Sigmoid colon (tissue), 7 donors: ENCODE results near the gene NAP1L1. TPM values are rescaled to one million over a fixed set of nuclear protein-coding genes. Genes with fewer than 3 reads are reported as not detected.

Experiments used
- DNase-seq: peaks from one replicate; pipeline ENCODE4 v3.0.0-alpha.2; 2019
- H3K27ac ChIP-seq, 4 donors: fragments of 200-600 bp; sonication (generic); one replicate each; pipeline ENCODE4 v1.5.1; 2016 to 2019; ENCODE audit warnings: mild to moderate bottlenecking in 1 of 4
- H3K27me3 ChIP-seq, 3 donors: fragments of 200-600 bp; sonication (generic); one replicate each; pipeline ENCODE4 v1.5.1; 2019; ENCODE audit warnings: mild to moderate bottlenecking in 1 of 3
- H3K36me3 ChIP-seq, 4 donors: fragments of 200-600 bp; sonication (generic); one replicate each; pipeline ENCODE4 v1.5.1; 2016 to 2019
- H3K4me1 ChIP-seq, 4 donors: fragments of 200-600 bp; sonication (generic); one replicate each; pipeline ENCODE4 v1.5.1; 2017 to 2019
- H3K4me3 ChIP-seq, 4 donors: fragments of 200-600 bp; sonication (generic); one replicate each; pipeline ENCODE4 v1.5.1; 2017 to 2019; ENCODE audit warnings: mild to moderate bottlenecking in 2 of 4, moderate library complexity in 1 of 4
- H3K9me3 ChIP-seq, 4 donors: fragments of 200-600 bp in 3 of 4; sonication (generic) in 3 of 4; one replicate each; pipeline versions ENCODE4 v1.5.1 to v1.6.1; 2013 to 2019
- EP300 ChIP-seq, 4 donors: sonication (generic); formaldehyde crosslinking; IDR thresholded peaks; one replicate each; pipeline ENCODE4 v1.6.1; 2017; ENCODE audit warnings: antibody characterized with exemption in 4 of 4
- POLR2A ChIP-seq, 2 donors: fragments of 450-650 bp; IDR thresholded peaks; one replicate each; pipeline ENCODE4 v1.6.1; 2016; ENCODE audit warnings: antibody characterized with exemption in 2 of 2, mild to moderate bottlenecking in 2 of 2, moderate library complexity in 2 of 2
- POLR2AphosphoS5 ChIP-seq, 4 donors: sonication (generic); formaldehyde crosslinking; IDR thresholded peaks; one replicate each; pipeline ENCODE4 v1.6.1; 2017; ENCODE audit warnings: antibody characterized with exemption in 4 of 4
- WGBS, 2 donors: extraction: QIAGEN DNeasy Blood & Tissue Kit; methylation state at CpG; one replicate each; pipeline ENCODE4 v1.1.7; 2013; 5-methylcytosine and 5-hydroxymethylcytosine counted together
- intact Hi-C: fragments of 100-400 bp; cut with DNase I; formaldehyde crosslinking; loops from one replicate; pipeline ENCODE4 v1.15.1; 2023
- polyA plus RNA-seq, 3 donors: library from polyadenylated mRNA; stranded (reverse); fragments of 200-250 nt; gene quantifications; one replicate each; pipeline ENCODE4 v1.2.3, GENCODE V29; 2013
- total RNA-seq, 4 donors: library from RNA; depleted of rRNA; stranded (reverse); fragments of >200 nt; gene quantifications; one replicate each; pipeline ENCODE4 v1.1.0, GENCODE V29; 2016
- TF ChIP-seq, protein P1 (sequence below), 4 experiments: fragments of 450-650 bp in 3 of 4; fragments of 200-600 bp in 1 of 4; IDR thresholded peaks; one replicate each; pipeline ENCODE4 v1.5.1; 2016 to 2019; ENCODE audit warnings: antibody characterized with exemption in 4 of 4, mild to moderate bottlenecking in 3 of 4, moderate library complexity in 2 of 4
- donor health status: healthy with polysubstance abuse.
- donor health status: Bipolar disorder and iron deficiency.
- donor health status: healthy.

Gene NAP1L1
- total and polyA plus RNA-seq, 7 donors: 103 to 424 (median 321) TPM

GRCh38 chr12:76080729-76081415, 3.6 kb downstream of the NAP1L1 start:
- WGBS, 2 donors: 82 to 84% methylated on average over 6 of the region's 6 CpGs
- intact Hi-C loops: loop anchor here (5.0 to 10.0 kb wide), 3 partner anchors 476 to 794 kb away; partner anchors contain the start of genes CSRP2 and OSBPL8

DNA sequence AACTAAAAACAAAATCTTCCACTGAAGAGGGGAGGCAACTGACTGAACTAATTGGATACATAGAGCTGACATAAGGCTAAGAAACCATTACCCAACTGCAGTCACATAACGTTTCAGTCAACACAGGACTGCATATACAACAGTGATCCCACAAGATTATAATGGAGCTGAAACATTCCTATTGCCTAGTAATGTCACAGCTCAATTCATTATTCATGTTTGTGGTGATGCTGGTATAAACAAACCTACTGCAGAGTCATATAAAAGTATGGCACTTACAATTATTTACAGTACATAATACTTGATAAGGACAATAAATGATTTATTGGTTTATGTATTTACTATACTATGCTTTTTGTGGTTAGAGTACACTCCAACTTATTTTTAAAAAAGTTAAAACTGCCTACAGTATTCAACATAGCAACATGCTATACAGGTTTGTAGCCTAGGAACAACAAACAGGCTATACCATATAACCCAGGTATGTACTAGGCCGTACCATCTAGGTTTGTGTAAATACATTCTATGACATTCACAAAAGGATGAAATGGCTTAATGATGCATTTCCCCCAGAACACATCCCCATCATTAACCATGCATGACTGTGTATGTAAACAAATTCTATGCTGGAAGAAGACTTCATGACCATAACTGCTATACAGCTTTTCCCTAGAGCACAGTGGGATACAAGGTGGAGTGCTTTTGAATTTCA, 4.3 kb downstream of the NAP1L1 start:
- Histone ChIP-seq H3K4me3 (no peak overlapping the region), H3K27me3 (no peaks in the 10 kb centered on the region), H3K4me1 (peaks cover 0 to 38% (median 28%) of the 10 kb centered on the region in 4 donors), H3K27ac (no peak overlapping the region), H3K9me3 (peaks cover 0 to 4% (median 0%) of the 10 kb centered on the region in 4 donors), H3K36me3 (no peaks in the 10 kb centered on the region)
- intact Hi-C loops: loop anchor here (5.0 to 10.0 kb wide), 3 partner anchors 477 to 795 kb away; partner anchors contain the start of genes CSRP2 and OSBPL8
- 79 to 84% methylated on average over 2 of the region's 2 CpGs for WGBS, 2 donors
- no peak for TF ChIP-seq POLR2AphosphoS5 (IDR thresholded peaks at IDR 0.05)
- TF ChIP-seq EP300 (IDR thresholded peaks at IDR 0.05): no peak
- TF ChIP-seq, protein P1, sequence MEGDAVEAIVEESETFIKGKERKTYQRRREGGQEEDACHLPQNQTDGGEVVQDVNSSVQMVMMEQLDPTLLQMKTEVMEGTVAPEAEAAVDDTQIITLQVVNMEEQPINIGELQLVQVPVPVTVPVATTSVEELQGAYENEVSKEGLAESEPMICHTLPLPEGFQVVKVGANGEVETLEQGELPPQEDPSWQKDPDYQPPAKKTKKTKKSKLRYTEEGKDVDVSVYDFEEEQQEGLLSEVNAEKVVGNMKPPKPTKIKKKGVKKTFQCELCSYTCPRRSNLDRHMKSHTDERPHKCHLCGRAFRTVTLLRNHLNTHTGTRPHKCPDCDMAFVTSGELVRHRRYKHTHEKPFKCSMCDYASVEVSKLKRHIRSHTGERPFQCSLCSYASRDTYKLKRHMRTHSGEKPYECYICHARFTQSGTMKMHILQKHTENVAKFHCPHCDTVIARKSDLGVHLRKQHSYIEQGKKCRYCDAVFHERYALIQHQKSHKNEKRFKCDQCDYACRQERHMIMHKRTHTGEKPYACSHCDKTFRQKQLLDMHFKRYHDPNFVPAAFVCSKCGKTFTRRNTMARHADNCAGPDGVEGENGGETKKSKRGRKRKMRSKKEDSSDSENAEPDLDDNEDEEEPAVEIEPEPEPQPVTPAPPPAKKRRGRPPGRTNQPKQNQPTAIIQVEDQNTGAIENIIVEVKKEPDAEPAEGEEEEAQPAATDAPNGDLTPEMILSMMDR (IDR thresholded peaks at IDR 0.05): no peak
- TF ChIP-seq POLR2A (IDR thresholded peaks at IDR 0.05): no peak
- DNase-seq: no peak

More at GRCh38 chr12:76080729-76081415, 3.6 kb downstream of the NAP1L1 start:
- Histone ChIP-seq H3K9me3 (peaks cover 0 to 4% (median 0%) of the 10 kb centered on the region in 4 donors), H3K27ac (no peak overlapping the region), H3K4me3 (no peak overlapping the region), H3K4me1 (peaks cover 0 to 41% (median 34%) of the 10 kb centered on the region in 4 donors), H3K36me3 (no peaks in the 10 kb centered on the region), H3K27me3 (no peaks in the 10 kb centered on the region)
- DNase-seq: no peak
- TF ChIP-seq POLR2AphosphoS5 (IDR thresholded peaks at IDR 0.05) (no peak), EP300 (IDR thresholded peaks at IDR 0.05) (no peak), POLR2A (IDR thresholded peaks at IDR 0.05) (no peak)
- TF ChIP-seq, protein P1 (IDR thresholded peaks at IDR 0.05): no peak

- no peak overlapping the region for H3K4me3 ChIP-seq
- H3K27me3 ChIP-seq: no peaks in the 10 kb centered on the region
- intact Hi-C loops: no loop called here
- TF ChIP-seq, protein P1 (IDR thresholded peaks at IDR 0.05): no peak
- TF ChIP-seq POLR2A (IDR thresholded peaks at IDR 0.05): no peak
- TF ChIP-seq EP300 (IDR thresholded peaks at IDR 0.05): no peak
- TF ChIP-seq POLR2AphosphoS5 (IDR thresholded peaks at IDR 0.05): no peak
- no peak for DNase-seq
- peaks cover 0 to 36% (median 27%) of the 10 kb centered on the region in 4 donors for H3K4me1 ChIP-seq
- WGBS, 2 donors: 88 to 89% methylated on average over 2 of the region's 2 CpGs
- no peak overlapping the region for H3K27ac ChIP-seq
- peaks cover 0 to 4% (median 0%) of the 10 kb centered on the region in 4 donors for H3K9me3 ChIP-seq
- H3K36me3 ChIP-seq: no peaks in the 10 kb centered on the region
Observed at GRCh38 chr12:76078748-76079147, 5.7 kb downstream of the NAP1L1 start.

- no peak for DNase-seq
- H3K9me3 ChIP-seq: peaks cover 0 to 4% (median 0%) of the 10 kb centered on the region in 4 donors
- H3K27ac ChIP-seq: no peak overlapping the region
- no peak for TF ChIP-seq EP300 (IDR thresholded peaks at IDR 0.05)
- TF ChIP-seq, protein P1 (IDR thresholded peaks at IDR 0.05): no peak
- TF ChIP-seq POLR2A (IDR thresholded peaks at IDR 0.05): no peak
- no peak for TF ChIP-seq POLR2AphosphoS5 (IDR thresholded peaks at IDR 0.05)
- H3K4me3 ChIP-seq: no peak overlapping the region
- no peaks in the 10 kb centered on the region for H3K27me3 ChIP-seq
- peaks cover 0 to 4% (median 0%) of the 10 kb centered on the region in 4 donors for H3K36me3 ChIP-seq
- intact Hi-C loops: no loop called here
- WGBS, 2 donors: 90 to 96% methylated on average over 1 of the region's 1 CpG
- peaks cover 0 to 23% (median 11%) of the 10 kb centered on the region in 4 donors for H3K4me1 ChIP-seq
Observed at GRCh38 chr12:76075448-76075847, 9.0 kb downstream of the NAP1L1 start.
